Lower leg skin (tissue), 4 donors: Measurements from ENCODE around the gene MXRA7. TPM values are rescaled to one million over a fixed set of nuclear protein-coding genes. Genes with fewer than 3 reads are reported as not detected.
A peak's percentile ranks its signal among the peaks of the same experiment; 100 is the strongest.

Experiments
- DNase-seq, 2 donors: peaks; one replicate each; pipeline ENCODE4 v3.0.0-alpha.2; 2019; ENCODE audit warnings: low spot score in 2 of 2
- H3K4me3 ChIP-seq: fragments of 200-600 bp; sonication (generic); 2 replicates; pipeline ENCODE4 v1.5.1; 2017; ENCODE audit warnings: mild to moderate bottlenecking, low read depth; ENCODE audit not compliant: poor library complexity, severe bottlenecking
- CTCF ChIP-seq, 3 donors: fragments of 450-650 bp; IDR thresholded peaks; one replicate each; pipeline ENCODE4 v1.5.1; 2016; ENCODE audit warnings: antibody characterized with exemption in 3 of 3, mild to moderate bottlenecking in 3 of 3, moderate library complexity in 2 of 3
- POLR2A ChIP-seq, 2 donors: fragments of 450-650 bp; IDR thresholded peaks; one replicate each; pipeline ENCODE4 v1.6.1; 2016 to 2017; ENCODE audit warnings: antibody characterized with exemption in 2 of 2, mild to moderate bottlenecking in 1 of 2, moderate library complexity in 1 of 2
- WGBS, 2 donors: methylation state at CpG; one replicate each; pipeline ENCODE4 v1.1.5; 2018; 5-methylcytosine and 5-hydroxymethylcytosine counted together
- intact Hi-C: fragments of 100-400 bp; cut with DNase I; formaldehyde crosslinking; loops from one replicate; pipeline ENCODE4 v1.15.0; 2023; ENCODE audit warnings: low total_unique reads
- total RNA-seq, 4 donors: library from RNA; depleted of rRNA; stranded (reverse); fragments of >200 nt; gene quantifications; one replicate each; pipeline ENCODE4 v1.1.0, GENCODE V29; 2016

Gene MXRA7
- total RNA-seq, 4 donors from 2014 or later, result 31.6 to 97.4 (median 47.1) TPM

DNA sequence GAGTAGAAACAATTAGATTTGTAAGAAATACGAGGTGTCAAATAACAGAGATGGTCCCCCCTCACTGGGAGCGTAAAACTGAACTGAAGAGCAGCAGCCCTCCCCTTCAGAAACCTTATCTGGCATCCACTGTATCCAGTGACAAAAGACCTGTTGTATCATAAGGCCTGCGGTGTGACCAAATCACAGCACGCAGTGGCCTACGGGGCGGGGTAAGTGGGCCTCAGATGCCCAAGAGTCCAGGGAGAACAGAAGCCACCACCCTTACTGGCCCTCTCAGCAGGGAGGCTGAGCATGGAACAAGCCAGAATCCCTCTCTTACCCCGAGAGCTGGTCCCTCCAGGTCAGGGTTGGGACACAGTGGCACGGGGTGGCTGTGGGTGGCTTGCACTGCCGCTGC is 10.2 kb upstream of the MXRA7 start:
- intact Hi-C loops, result no loop called here
- H3K4me3 ChIP-seq, result no peak overlapping the region
- WGBS, 2 donors, result 87 to 92% methylated on average over 8 to 9 of the region's 9 CpGs
- no peak for DNase-seq
- TF ChIP-seq POLR2A (IDR thresholded peaks at IDR 0.05), result no peak

- WGBS, 2 donors, result 87 to 96% methylated on average over 9 of the region's 9 CpGs
- intact Hi-C loops, result no loop called here
- DNase-seq, result peak in 1 of 2 donors; percentile 62
These were observed 9.4 kb upstream of the MXRA7 start for GRCh38 chr17:76720211-76720610.

GRCh38 chr17:76718516-76718915 is 7.8 kb upstream of the MXRA7 start:
- TF ChIP-seq CTCF (IDR thresholded peaks at IDR 0.05) (no peak), POLR2A (IDR thresholded peaks at IDR 0.05) (no peak)
- intact Hi-C loops, result no loop called here
- 91 to 93% methylated on average over 16 of the region's 16 CpGs for WGBS, 2 donors
- H3K4me3 ChIP-seq, result no peak overlapping the region
- DNase-seq, result peak in 1 of 2 donors; percentile 65

More at GRCh38 chr17:76720211-76720610, 9.4 kb upstream of the MXRA7 start:
- TF ChIP-seq POLR2A (IDR thresholded peaks at IDR 0.05), result no peak
- no peak for TF ChIP-seq CTCF (IDR thresholded peaks at IDR 0.05)
- H3K4me3 ChIP-seq, result no peak overlapping the region

GRCh38 chr17:76716839-76717215 is 6.1 kb upstream of the MXRA7 start:
- no peak for TF ChIP-seq POLR2A (IDR thresholded peaks at IDR 0.05)
- TF ChIP-seq CTCF (IDR thresholded peaks at IDR 0.05), result no peak
- no peak for DNase-seq
- WGBS, 2 donors, result 69 to 82% methylated on average over 6 of the region's 6 CpGs
- no peak overlapping the region for H3K4me3 ChIP-seq
- intact Hi-C loops, result no loop called here

DNA sequence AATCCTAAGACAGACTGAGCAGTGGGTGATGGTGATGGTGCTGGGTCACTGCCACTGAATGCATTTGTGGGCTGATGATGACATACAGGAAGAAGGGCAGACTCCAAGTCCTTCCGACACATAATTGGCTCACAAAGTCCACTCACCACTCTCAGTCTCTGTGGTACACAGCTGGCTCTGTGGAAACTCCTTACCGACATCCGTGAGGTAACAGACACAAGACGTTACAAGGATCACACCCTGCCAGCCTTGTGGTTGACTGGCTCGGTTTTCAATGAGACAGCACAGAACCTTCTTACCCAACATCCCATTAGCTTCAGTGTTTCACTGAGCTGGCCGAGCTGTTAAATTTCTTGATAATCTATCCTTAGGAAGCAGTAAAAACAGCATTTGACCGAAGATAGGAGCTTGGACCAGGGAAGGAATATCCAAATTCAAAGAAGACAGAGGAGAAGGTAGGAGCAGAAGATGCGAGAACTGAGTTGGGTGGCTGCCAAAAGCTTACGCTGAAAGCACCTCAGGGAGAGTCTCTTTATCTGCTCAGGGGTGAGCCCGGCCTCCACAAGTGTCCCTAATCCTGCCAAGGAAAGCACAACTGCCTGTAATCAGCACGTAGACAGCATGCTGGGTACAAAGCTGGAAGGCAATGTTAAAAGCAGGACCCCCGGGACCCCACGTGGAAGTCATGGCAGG is 5.5 kb upstream of the MXRA7 start:
- TF ChIP-seq CTCF (IDR thresholded peaks at IDR 0.05) (no peak), POLR2A (IDR thresholded peaks at IDR 0.05) (no peak)
- no peak for DNase-seq
- 61 to 62% methylated on average over 13 of the region's 13 CpGs for WGBS, 2 donors
- H3K4me3 ChIP-seq, result no peak overlapping the region
- intact Hi-C loops, result no loop called here

- 85 to 89% methylated on average over 2 of the region's 2 CpGs for WGBS, 2 donors
- intact Hi-C loops, result no loop called here
- no peak for DNase-seq
- no peak for TF ChIP-seq CTCF (IDR thresholded peaks at IDR 0.05)
- TF ChIP-seq POLR2A (IDR thresholded peaks at IDR 0.05), result no peak
- H3K4me3 ChIP-seq, result no peak overlapping the region
These were observed 4.7 kb upstream of the MXRA7 start for GRCh38 chr17:76715496-76715830.
